ENCODE results near the gene KCNAB2. TPM values are rescaled to one million over a fixed set of nuclear protein-coding genes. Genes with fewer than 3 reads are reported as not detected.

The KCNAB2 gene
- polyA plus RNA-seq, 3 donors: 11.5 to 178 (median 22.7) TPM

GRCh38 chr1:6006882-6007281 lies 38.8 kb upstream of the KCNAB2 start:
- H3K9ac ChIP-seq (ENCODE audit: insufficient read depth, low read length, poor library complexity, severe bottlenecking): no peak overlapping the region
- no peak overlapping the region for H2AFZ ChIP-seq (ENCODE audit: insufficient read depth, low read depth, low read length, poor library complexity, severe bottlenecking)
- H3K27ac ChIP-seq (ENCODE audit: low read depth in 1 of 2, low read length in 2 of 2): no peak overlapping the region
- H3K27ac Mint-ChIP-seq: peak overlapping the region in 1 of 7 donors; percentile 50
- H3K9me3 ChIP-seq (replicated peaks in 1 of 2; ENCODE audit: control insufficient read depth in 1 of 2, insufficient read depth in 1 of 2, low read length in 2 of 2): no peaks in the 10 kb centered on the region
- H3K27me3 ChIP-seq (ENCODE audit: control insufficient read depth in 2 of 2, insufficient read depth in 2 of 2, low read length in 2 of 2): no peaks in the 10 kb centered on the region
- peaks cover 23 to 39% of the 10 kb centered on the region in 2 donors for H3K36me3 Mint-ChIP-seq
- peaks cover 9 to 18% of the 10 kb centered on the region in 2 donors for H3K4me1 ChIP-seq (ENCODE audit: control insufficient read depth in 1 of 2, insufficient read depth in 2 of 2, low read length in 2 of 2)
- H3K9me3 Mint-ChIP-seq: no peaks in the 10 kb centered on the region
- no peak overlapping the region for H3K4me2 ChIP-seq (replicated peaks; ENCODE audit: extremely low read depth, low read length, poor library complexity, severe bottlenecking)
- H3K27me3 Mint-ChIP-seq (ENCODE audit: low read depth in 3 of 3): peaks cover 0 to 4% (median 2%) of the 10 kb centered on the region in 3 donors
- DNase-seq: no peak
- 94% methylated on average over 11 of the region's 12 CpGs for whole genome bisulfite sequencing (ENCODE audit: insufficient coverage)
- peaks cover 0 to 15% of the 10 kb centered on the region in 2 donors for H3K36me3 ChIP-seq (replicated peaks in 1 of 2; ENCODE audit: control insufficient read depth in 1 of 2, insufficient read depth in 2 of 2, low read length in 2 of 2)
- no peak overlapping the region for H3K4me3 Mint-ChIP-seq
- peaks cover 68% of the 10 kb centered on the region for H4K20me1 ChIP-seq (ENCODE audit: insufficient read depth, low read length)
- TF ChIP-seq CTCF (IDR thresholded peaks at IDR 0.05): no peak
- H3K79me2 ChIP-seq (ENCODE audit: insufficient read depth, low read length): no peaks in the 10 kb centered on the region
- no peak overlapping the region for H3K4me3 ChIP-seq (replicated peaks in 1 of 3; ENCODE audit: low read depth in 2 of 3, low read length in 3 of 3)
- peaks cover 12% of the 10 kb centered on the region for H3K4me1 Mint-ChIP-seq
- intact Hi-C loops (cut with micrococcal nuclease): no loop called here

- peaks cover 12% of the 10 kb centered on the region for H3K4me1 Mint-ChIP-seq
- Histone ChIP-seq H3K4me2 (replicated peaks; ENCODE audit: extremely low read depth, low read length, poor library complexity, severe bottlenecking) (no peak overlapping the region), H3K4me3 (replicated peaks in 1 of 3; ENCODE audit: low read depth in 2 of 3, low read length in 3 of 3) (no peak overlapping the region), H3K9me3 (replicated peaks in 1 of 2; ENCODE audit: control insufficient read depth in 1 of 2, insufficient read depth in 1 of 2, low read length in 2 of 2) (no peaks in the 10 kb centered on the region), H3K9ac (ENCODE audit: insufficient read depth, low read length, poor library complexity, severe bottlenecking) (no peak overlapping the region), H2AFZ (ENCODE audit: insufficient read depth, low read depth, low read length, poor library complexity, severe bottlenecking) (no peak overlapping the region), H3K27me3 (ENCODE audit: control insufficient read depth in 2 of 2, insufficient read depth in 2 of 2, low read length in 2 of 2) (no peaks in the 10 kb centered on the region), H3K79me2 (ENCODE audit: insufficient read depth, low read length) (no peaks in the 10 kb centered on the region), H3K27ac (ENCODE audit: low read depth in 1 of 2, low read length in 2 of 2) (no peak overlapping the region), H3K4me1 (ENCODE audit: control insufficient read depth in 1 of 2, insufficient read depth in 2 of 2, low read length in 2 of 2) (peaks cover 9 to 18% of the 10 kb centered on the region in 2 donors), H4K20me1 (ENCODE audit: insufficient read depth, low read length) (peaks cover 62% of the 10 kb centered on the region), H3K36me3 (replicated peaks in 1 of 2; ENCODE audit: control insufficient read depth in 1 of 2, insufficient read depth in 2 of 2, low read length in 2 of 2) (peaks cover 0 to 14% of the 10 kb centered on the region in 2 donors)
- peaks cover 0 to 4% (median 2%) of the 10 kb centered on the region in 3 donors for H3K27me3 Mint-ChIP-seq (ENCODE audit: low read depth in 3 of 3)
- DNase-seq: peak in 1 of 3 donors; percentile 22
- H3K36me3 Mint-ChIP-seq: peaks cover 20 to 34% of the 10 kb centered on the region in 2 donors
- WGBS (ENCODE audit: insufficient coverage): 37% methylated on average over 11 of the region's 25 CpGs
- no peak for TF ChIP-seq CTCF (IDR thresholded peaks at IDR 0.05)
- H3K9me3 Mint-ChIP-seq: no peaks in the 10 kb centered on the region
- H3K4me3 Mint-ChIP-seq: no peak overlapping the region
- intact Hi-C loops (cut with micrococcal nuclease): no loop called here
- H3K27ac Mint-ChIP-seq: no peak overlapping the region
Measured at GRCh38 chr1:6007318-6008083, 38.2 kb upstream of the KCNAB2 start.
